SU-DHL-6 (cell line): Measurements from ENCODE around the gene ATAD1.
"Not testable (repeated sequence)": the region's sequence is repeated elsewhere in the genome, so short reads cannot be mapped to it uniquely, and the experiment has no call there.

ENCODE experiments used
- CTCF ChIP-seq: fragments of 200-600 bp; sonication (generic); IDR thresholded peaks from one replicate; pipeline ENCODE4 v1.5.1; 2017; ENCODE audit warnings: antibody characterized with exemption, mild to moderate bottlenecking, low read length, moderate library complexity; ENCODE audit not compliant: insufficient read depth, poor library complexity, severe bottlenecking
- EZH2phosphoT487 ChIP-seq: fragments of 200-600 bp; sonication (generic), shearing (Covaris generic); conservative IDR thresholded peaks from 2 replicates; pipeline ENCODE4 v1.6.1; 2018; ENCODE audit warnings: mild to moderate bottlenecking, antibody characterized with exemption, low read length, moderate library complexity, mixed read lengths

- TF ChIP-seq CTCF, EZH2phosphoT487: not testable (repeated sequence)
Observed at GRCh38 chr10:87738253-87738652, 79.8 kb downstream of the ATAD1 start.
